ENCODE results near the gene SCAF1. TPM values are rescaled to one million over a fixed set of nuclear protein-coding genes. Genes with fewer than 3 reads are reported as not detected.

Gene SCAF1
- total and polyA plus RNA-seq, 2 of the 13 experiments (the other 11 are each of a cell fraction or from before 2014, with no cell fraction given), result 3.3 to 6.1 TPM

DNA sequence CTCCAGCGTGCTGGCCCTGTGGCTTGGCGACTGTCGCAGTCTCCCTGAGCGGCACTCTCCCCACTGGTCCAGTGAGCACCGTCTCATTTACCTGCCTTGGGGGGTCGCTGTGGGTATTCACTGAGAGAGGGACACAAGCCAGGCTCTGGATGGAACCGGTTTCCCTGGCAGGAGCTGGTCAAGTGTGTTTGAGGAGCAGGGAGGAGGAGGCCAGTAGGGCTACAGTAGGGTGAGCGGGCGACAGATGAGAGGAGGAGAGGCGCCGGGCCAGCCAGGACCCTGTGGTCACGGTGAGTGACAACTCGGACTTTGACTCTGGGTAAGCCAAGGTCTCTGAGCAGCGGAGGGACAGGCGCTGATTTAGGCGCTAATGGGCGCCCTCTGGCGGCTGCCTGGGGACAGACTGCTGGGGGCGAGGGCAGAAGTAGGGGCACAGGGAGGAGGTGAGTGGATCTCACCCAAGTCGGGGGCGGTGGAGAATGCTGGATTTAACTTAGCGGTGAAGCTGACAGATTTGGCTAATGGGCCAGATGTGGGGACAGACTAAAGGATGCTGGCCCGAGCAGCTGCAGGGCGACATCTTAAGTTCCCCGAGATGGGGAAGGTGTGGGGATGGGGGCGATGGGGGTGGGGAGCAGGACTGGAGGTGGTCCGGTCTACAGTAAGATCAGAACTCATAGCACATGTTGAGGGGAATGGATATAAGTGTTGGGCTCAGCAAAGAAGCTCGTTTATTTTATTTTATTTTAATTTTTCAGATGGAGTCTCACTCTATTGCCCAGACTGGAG lies 30.3 kb downstream of the SCAF1 start (continued):
- TF ChIP-seq FUBP1 (CRISPR knock-in tag; IDR thresholded peaks at IDR 0.05; ENCODE audit: borderline replicate concordance) (no peak), MLLT10 (CRISPR knock-in tag; IDR thresholded peaks at IDR 0.05) (no peak), HDAC1 (CRISPR knock-in tag; IDR thresholded peaks at IDR 0.05) (peak; percentile 65), ZNF318 (CRISPR knock-in tag; IDR thresholded peaks at IDR 0.05) (peak; percentile 61; the same call in 1 of the 2 replicates), IKZF4 (CRISPR knock-in tag; IDR thresholded peaks at IDR 0.05; ENCODE audit: borderline replicate concordance, low read depth, not compliant biosample characterization) (no peak), ZNF543 (CRISPR knock-in tag; IDR thresholded peaks at IDR 0.05) (peak; percentile 100), ZSCAN21 (CRISPR knock-in tag; IDR thresholded peaks at IDR 0.05; ENCODE audit: borderline replicate concordance) (peak; percentile 69; the same call in 1 of the 2 replicates), ZNF816 (CRISPR knock-in tag; IDR thresholded peaks at IDR 0.05; ENCODE audit: borderline replicate concordance) (no peak)
- TF ChIP-seq, protein P1, sequence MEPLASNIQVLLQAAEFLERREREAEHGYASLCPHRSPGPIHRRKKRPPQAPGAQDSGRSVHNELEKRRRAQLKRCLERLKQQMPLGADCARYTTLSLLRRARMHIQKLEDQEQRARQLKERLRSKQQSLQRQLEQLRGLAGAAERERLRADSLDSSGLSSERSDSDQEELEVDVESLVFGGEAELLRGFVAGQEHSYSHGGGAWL (CRISPR knock-in tag; IDR thresholded peaks at IDR 0.05), result no peak
- TF ChIP-seq, protein P2, sequence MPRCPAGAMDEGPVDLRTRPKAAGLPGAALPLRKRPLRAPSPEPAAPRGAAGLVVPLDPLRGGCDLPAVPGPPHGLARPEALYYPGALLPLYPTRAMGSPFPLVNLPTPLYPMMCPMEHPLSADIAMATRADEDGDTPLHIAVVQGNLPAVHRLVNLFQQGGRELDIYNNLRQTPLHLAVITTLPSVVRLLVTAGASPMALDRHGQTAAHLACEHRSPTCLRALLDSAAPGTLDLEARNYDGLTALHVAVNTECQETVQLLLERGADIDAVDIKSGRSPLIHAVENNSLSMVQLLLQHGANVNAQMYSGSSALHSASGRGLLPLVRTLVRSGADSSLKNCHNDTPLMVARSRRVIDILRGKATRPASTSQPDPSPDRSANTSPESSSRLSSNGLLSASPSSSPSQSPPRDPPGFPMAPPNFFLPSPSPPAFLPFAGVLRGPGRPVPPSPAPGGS (CRISPR knock-in tag; IDR thresholded peaks at IDR 0.05), result peak; percentile 63; the same call in 1 of the 2 replicates
- TF ChIP-seq, protein P3, sequence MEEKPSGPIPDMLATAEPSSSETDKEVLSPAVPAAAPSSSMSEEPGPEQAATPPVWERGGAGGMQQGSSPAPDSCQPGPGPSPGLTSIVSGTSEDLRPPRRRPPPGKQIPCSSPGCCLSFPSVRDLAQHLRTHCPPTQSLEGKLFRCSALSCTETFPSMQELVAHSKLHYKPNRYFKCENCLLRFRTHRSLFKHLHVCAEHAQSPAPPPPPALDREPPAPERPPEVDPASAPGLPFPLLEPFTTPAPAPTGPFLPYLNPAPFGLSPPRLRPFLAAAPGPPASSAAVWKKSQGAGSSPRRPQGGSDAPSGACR (CRISPR knock-in tag; IDR thresholded peaks at IDR 0.05), result 0 out of 2 replicates have a peak, but pooled peaks have one; percentile 51
- TF ChIP-seq, protein P4, sequence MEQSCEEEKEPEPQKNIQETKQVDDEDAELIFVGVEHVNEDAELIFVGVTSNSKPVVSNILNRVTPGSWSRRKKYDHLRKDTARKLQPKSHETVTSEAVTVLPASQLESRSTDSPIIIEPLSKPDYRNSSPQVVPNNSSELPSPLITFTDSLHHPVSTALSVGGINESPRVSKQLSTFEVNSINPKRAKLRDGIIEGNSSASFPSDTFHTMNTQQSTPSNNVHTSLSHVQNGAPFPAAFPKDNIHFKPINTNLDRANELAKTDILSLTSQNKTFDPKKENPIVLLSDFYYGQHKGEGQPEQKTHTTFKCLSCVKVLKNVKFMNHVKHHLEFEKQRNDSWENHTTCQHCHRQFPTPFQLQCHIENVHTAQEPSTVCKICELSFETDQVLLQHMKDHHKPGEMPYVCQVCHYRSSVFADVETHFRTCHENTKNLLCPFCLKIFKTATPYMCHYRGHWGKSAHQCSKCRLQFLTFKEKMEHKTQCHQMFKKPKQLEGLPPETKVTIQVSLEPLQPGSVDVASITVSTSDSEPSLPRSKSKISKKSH (CRISPR knock-in tag; IDR thresholded peaks at IDR 0.05; ENCODE audit: borderline replicate concordance), result peak; percentile 86; the same call in 1 of the 2 replicates

Data from HepG2 (cell line).